HG03354 (cell line): ENCODE measurements around the gene ACLY.
"Not testable (repeated sequence)": the region's sequence is repeated elsewhere in the genome, so short reads cannot be mapped to it uniquely, and the experiment has no call there.

Experiments
- ATAC-seq: cut with Tn5 transposase; IDR thresholded peaks from one replicate; pipeline ENCODE4 v1.9.1; 2021; ENCODE audit warnings: mild to moderate bottlenecking; ENCODE audit not compliant: unreplicated experiment, poor library complexity, severe bottlenecking

The ACLY gene

DNA sequence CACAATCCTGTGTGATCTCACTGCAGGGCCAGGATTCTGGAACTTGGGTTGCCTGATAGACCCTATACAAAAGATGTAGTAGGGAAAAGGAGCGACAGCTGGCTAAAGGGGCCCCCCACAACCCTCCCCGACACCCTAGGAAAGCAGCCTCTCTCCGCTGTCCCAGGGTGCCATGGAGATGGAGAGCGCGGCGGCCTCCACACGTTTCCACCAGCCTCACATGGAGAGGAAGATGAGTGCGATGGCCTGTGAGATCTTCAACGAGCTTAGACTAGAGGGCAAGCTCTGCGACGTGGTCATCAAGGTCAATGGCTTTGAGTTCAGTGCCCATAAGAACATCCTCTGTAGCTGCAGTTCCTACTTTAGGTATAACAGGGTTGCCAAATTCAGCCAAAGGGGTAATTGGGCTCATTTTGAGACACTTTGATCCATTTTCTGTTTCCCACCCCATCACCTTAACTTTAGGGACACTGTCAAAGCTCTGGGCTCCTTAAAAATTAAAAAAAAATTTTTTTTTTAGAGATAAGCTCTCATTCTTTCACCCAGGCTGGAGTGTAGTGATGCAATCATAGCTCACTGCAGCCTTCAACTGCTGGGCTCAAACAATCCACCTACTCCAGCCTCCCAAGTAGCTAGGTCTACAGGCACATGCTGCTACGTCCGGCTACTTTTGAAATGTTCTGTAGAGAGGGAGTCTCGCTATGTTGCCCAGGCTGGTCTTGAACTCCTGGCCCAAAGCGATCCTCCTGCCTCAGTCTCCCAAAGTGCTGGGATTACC lies 80.8 kb downstream of the ACLY start, which contains the start of gene KLHL10:
TSS of gene KLHL10 (plus strand) at position 65 of the 778 bp plus-strand sequence. CDS start at position 173, 108 bp downstream.
- ATAC-seq, result no peak

GRCh38 chr17:41836550-41837196 lies 82.1 kb downstream of the ACLY start:
- ATAC-seq, result no peak

- ATAC-seq, result no peak
Observed at GRCh38 chr17:41835800-41836549, 82.8 kb downstream of the ACLY start, which contains the start of gene NT5C3B. TSS of gene NT5C3B (minus strand) at chr17:41836232. CDS start at chr17:41836193, 39 bp downstream.

DNA sequence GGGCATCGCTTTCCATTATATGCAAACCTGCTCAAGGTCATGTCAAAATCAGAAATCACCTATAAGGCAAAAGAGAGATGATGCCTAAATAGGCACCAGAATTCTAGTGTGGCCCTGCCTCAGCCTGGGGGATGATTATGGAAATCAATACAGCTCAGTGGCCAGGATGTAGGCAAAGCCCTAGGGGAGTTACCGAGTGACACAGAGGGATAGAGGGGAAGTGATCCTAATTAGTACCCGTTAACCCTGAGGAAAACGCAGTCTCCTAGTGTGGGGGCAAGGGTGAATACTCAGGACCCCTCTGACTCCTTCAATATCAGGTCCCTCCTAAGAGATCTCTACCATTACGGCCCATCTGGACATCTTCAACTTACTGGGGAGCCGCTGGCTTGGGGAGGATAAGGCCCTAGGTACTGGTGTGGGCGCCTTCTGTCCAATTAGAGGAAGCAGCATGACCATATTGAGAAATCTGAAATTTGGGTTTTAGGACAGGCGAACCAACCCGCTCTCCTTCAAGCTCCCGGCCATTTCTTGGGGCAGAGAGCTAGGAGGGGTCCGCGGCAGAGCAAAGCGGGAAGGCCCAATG lies 83.4 kb downstream of the ACLY start:
- ATAC-seq, result no peak

- ATAC-seq, result not testable (repeated sequence)
Observed at GRCh38 chr17:41829961-41830360, 88.8 kb downstream of the ACLY start.

- ATAC-seq, result no peak
Observed at GRCh38 chr17:41825175-41825845, 93.4 kb downstream of the ACLY start.

DNA sequence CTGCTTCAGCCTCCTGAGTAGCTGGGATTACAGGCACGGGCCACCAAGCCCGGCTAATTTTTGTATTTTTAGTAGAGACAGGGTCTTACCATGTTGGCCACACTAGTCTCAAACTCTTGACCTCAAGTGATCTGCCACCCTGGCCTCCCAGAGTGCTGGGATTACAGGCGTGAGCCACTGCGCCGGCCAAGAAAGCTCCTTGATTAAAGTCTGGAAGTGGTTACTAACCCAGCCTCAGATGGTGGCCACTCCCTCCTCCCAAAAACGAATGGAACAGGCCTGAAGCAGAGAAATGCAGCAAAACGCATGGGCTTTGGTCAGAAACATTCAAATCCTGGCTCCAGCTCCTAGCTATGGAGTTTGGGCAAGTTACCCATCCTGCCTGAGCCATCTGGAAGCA lies 94.7 kb downstream of the ACLY start:
- ATAC-seq, result no peak

- ATAC-seq, result no peak
Observed at GRCh38 chr17:41823580-41823979, 95.2 kb downstream of the ACLY start.

GRCh38 chr17:41823141-41823524 lies 95.6 kb downstream of the ACLY start:
- no peak for ATAC-seq

DNA sequence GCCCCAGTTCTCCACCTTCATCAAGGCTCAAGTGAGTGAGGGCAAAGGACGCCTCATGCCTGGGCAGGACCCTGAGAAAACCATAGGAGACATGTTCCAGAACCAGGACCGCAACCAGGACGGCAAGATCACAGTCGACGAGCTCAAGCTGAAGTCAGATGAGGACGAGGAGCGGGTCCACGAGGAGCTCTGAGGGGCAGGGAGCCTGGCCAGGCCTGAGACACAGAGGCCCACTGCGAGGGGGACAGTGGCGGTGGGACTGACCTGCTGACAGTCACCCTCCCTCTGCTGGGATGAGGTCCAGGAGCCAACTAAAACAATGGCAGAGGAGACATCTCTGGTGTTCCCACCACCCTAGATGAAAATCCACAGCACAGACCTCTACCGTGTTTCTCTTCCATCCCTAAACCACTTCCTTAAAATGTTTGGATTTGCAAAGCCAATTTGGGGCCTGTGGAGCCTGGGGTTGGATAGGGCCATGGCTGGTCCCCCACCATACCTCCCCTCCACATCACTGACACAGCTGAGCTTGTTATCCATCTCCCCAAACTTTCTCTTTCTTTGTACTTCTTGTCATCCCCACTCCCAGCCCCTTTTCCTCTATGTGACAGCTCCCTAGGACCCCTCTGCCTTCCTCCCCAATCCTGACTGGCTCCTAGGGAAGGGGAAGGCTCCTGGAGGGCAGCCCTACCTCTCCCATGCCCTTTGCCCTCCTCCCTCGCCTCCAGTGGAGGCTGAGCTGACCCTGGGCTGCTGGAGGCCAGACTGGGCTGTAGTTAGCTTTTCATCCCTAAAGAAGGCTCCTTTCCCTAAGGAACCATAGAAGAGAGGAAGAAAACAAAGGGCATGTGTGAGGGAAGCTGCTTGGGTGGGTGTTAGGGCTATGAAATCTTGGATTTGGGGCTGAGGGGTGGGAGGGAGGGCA lies 96.3 kb downstream of the ACLY start:
- ATAC-seq, result no peak

- ATAC-seq, result no peak
Observed at GRCh38 chr17:41821776-41822175, 97.0 kb downstream of the ACLY start.

GRCh38 chr17:41818024-41818423 lies 100.7 kb downstream of the ACLY start:
- no peak for ATAC-seq
